Inflammatory macrophage treated with lipopolysaccharide for 1 hour (primary cell): ENCODE results near the gene DPY19L1.
"Not testable (repeated sequence)": the region's sequence is repeated elsewhere in the genome, so short reads cannot be mapped to it uniquely, and the experiment has no call there.

ENCODE experiments used
- DNase-seq, 2 donors: peaks; one replicate each; pipeline ENCODE4 v3.0.0-alpha.2; 2020 to 2022

The DPY19L1 gene

DNA sequence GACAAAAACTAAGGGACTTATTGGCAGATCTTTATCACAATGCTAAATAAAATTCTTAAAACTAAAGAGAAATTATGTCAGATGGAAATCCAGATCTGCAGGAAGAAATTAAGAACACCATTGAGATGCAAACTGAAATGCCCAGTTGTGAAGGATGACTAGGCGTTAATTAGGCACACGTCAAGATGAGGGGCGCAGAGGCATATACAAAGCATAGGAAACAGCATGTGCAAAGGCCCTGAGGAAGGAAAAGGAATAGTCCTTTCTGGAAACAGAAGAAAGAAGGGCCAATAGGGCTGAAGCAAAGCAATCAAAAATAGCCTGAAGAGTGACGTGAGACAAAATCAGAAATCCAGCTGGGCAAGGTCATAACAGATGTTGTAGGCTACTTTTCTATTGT lies 53.1 kb downstream of the DPY19L1 start:
- not testable (repeated sequence) for DNase-seq

DNA sequence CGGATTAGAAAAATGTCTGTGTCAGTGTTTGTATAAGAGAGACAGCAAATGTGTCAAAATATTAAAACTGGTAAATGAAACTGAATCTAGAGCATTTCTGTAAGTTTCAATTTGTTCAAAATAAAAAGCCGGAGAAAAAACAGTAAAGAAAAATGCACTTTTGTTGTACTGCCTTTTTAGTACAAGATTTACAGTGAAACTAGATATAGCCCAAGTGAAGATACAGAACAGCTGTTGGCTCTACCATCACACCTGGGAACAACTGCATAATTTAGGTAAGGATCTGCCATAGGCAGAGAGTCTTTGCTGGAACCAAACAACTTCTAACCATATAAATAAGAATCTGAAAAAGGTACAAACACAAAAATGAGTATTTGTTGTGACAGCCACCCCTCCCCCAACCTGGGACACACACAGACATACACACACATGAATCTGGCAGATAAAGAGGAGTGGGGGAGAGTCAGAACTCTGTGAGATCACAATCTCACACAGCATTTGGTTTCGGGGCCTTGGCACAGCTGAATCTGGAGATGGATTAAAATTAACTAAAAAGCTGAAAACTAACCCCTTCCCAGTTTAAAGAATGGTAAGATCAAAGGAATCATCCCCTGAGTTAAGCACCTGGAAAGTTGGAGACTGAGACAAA lies 54.8 kb downstream of the DPY19L1 start:
- DNase-seq, result no peak

DNA sequence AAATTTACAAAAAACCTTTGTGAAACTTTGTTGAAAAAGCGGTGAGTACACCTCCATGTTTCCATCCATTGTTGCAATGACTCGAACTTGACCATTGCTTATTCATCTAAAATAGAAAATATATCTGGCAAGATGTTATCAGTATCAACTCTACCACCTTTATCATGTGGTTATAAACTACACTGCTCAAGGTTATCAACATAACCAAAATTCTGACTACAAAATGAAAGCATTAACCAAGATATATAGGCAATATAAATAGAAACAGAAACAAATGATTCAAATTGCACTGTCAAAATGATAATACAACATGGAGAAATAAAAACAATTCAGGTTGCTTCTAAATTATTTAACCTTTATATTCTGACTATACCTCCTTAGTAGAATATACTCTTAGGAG lies 58.2 kb downstream of the DPY19L1 start:
- not testable (repeated sequence) for DNase-seq

DNA sequence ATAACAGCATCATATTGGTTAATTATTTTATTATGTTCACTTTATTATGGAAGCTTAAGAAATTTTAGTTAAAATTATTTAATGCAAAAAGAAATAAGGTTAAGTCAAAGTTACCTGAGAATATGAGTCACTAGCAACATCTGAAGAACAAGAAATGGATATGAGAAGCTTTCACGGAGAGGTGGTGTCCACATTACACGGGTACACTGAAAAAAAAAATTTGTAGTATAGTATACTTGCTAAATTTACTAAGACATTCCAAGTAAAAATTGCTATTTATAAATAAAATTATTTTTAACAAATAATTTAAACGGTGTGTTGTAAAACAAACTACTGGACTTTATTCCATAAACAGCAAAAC lies 63.9 kb downstream of the DPY19L1 start:
- no peak for DNase-seq

DNA sequence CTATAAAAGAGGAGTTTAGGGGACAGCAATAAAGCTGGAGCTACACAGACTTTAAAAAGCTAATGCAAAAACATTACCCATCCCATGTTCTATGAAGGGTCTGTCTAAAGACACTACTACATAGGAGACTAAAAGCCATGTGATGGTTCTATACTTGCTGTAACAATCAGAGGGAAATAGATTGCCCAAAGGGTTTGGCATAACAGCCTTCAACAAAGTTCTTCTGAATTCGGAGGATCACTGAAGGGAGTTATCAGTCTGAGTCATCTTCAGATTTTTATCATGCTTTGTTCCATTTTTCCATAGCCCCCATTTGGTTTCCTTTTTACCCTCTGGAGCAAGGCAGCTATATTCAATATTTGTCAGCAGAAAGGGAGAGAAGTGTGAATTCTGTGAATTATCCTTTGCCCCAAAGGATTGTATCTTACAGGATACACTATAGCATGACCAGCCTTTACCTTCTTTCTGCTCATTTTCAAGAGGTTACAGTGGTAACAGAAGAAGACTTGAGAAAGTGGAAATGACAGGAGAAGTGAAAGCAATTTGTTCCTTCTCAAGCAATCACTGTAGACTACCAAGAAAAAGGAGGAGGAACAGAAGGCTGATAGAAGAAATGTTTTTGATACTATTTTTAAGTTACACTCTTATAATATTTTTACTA lies 64.4 kb downstream of the DPY19L1 start:
- DNase-seq, result not testable (repeated sequence)

DNA sequence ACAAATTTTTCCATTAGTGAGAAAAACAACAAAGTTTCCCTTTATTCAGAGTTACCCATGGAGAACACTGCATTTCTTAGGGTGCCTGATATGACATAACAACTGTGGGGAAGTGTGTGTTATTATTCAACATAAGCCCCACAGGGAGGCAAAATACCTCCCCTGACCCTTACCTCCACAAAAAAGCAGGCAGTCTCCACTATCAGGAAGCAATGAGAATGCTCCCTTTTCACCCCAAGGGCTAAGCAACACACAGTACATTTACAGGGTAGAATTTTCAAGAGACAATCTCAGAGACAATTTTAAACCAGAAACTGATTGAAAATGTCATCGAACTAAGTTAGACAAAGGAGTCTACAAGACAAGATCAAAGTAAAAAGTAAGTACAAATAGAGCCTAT lies 69.5 kb downstream of the DPY19L1 start:
- DNase-seq, result not testable (repeated sequence)

DNA sequence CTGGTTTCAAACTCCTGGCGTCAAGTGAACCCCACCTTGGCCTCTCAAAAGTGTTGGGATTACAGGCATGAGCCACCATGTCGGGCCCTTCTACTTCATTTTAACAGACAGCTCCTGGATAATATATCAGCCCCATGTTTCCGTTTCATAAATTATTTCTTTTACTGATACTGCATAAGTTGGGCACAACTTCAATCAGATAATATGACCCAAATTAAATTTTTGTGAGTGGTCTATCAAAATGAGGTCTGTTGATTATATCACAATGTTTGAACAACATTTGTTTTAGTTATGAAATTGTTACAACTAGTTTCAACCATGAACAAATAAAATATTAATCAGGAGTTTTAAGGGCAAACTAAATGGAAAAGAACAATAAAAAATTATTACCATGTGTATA lies 70.8 kb downstream of the DPY19L1 start:
- DNase-seq, result not testable (repeated sequence)

DNA sequence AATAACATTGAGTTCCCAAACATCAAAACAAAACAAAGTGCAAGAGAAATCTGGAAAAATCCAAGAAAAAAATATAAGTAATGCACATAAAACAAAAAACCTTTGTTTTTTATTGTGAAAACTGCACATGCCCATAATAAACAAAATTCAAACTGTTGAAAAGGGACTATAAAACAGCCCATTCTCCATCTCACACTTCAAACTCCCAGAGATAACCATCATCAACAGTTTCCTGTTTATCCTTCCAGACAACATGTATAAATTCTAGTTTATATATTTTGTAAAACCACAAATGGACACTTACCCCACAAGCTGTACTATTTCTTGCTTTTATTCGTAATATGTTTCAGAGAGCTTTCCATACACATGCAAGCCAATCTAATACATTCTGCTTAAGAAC lies 79.3 kb downstream of the DPY19L1 start:
- no peak for DNase-seq

DNA sequence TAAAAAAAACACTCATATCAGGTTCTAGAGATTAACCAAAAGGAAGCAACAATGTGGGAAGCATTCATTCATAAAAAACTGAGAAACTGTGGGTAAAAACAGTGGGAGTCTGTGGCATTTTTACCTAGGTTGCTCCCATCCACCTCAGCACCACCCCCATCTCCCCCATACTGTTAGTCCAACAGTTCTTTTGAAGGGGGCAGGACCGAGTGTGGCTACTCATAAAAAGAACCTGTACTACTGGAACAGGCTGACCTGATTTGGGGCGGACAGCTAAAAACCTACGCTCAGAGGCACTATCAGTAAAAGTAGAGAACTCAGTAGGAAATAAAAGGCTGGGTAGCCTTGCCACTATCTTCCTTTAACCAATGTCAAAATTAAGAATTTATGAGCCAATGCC lies 84.5 kb downstream of the DPY19L1 start:
- DNase-seq, result no peak

DNA sequence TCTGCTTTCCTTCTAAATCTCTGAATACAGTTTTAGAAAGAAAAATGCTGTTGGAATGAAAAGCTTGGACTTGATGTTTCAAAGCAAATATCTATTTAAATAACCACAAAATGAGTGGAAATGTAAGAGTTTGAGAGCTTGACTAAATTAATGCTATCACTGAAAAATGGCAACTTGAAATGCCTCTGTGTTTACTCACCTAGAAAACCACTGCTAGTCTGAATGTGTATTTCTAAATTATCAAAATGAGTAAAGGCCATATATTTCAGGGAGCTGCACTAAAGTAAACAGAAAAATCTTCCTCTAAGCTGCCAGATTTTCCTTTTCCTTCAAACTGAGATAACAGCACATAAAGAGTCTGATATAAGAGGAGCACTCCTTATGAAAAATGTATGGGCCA lies 87.9 kb downstream of the DPY19L1 start:
- no peak for DNase-seq

DNA sequence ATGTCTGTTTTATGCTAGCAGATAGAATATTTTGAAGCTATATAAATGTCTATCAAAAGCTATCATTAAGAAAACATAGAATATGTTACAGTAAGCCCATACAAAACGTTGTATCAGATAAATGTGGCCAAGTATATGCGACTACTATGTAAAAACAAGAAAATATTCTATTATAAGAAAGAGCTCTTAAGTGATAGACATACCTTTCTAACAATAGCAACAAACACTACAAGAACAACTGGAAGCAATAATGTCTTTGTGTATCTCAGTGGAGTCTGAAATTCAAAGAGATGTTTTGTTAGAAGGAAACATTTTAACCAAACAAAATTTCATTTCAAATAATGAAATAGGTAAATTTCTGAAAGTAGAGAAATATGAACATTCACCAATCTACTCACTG lies 89.9 kb downstream of the DPY19L1 start:
- DNase-seq, result not testable (repeated sequence)

DNA sequence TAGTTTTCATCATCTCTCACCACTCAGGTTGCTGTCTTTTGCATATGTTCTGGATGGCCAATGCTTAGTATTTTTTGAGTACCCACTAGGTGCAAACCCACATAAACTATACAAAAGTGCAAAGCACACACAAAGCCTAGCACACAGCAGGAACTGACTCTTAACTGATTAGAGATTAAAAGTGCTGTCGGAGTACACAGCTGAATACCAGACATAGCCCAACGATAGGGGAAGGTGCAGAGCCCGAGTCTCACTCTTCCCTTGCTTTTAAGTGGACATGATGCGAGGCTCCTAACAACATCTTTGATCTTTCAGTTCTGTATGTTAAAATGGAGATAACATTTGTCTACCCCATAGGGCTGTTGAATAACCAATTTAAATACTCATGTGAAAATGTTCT lies 90.8 kb downstream of the DPY19L1 start:
- DNase-seq, result no peak

DNA sequence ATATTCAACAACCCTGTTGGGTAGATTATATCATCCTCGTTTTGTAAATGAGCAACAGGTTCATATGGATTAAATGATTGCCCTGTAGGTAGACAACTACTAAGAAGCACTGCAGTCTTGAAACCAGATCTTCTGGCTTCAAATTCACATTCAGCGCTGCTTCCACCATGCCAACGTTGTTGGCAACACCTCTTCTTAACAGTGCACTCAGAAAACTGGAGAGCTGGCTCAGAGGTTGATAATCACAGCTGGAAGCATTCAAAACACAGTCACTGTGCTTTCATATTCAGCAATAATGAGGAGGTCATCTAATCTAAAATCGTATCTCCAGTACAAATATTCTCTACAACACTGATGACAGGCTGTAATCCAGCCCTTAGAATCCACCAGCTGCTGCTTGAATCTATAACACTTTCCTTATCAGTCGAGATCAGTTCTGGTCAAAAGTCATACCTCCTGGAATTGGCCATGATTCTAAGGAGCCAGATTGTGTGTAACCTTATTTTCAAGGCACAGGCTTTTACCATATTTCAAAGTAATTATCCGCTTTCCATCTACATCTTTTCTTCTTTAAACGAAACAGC lies 91.3 kb downstream of the DPY19L1 start:
- not testable (repeated sequence) for DNase-seq

DNA sequence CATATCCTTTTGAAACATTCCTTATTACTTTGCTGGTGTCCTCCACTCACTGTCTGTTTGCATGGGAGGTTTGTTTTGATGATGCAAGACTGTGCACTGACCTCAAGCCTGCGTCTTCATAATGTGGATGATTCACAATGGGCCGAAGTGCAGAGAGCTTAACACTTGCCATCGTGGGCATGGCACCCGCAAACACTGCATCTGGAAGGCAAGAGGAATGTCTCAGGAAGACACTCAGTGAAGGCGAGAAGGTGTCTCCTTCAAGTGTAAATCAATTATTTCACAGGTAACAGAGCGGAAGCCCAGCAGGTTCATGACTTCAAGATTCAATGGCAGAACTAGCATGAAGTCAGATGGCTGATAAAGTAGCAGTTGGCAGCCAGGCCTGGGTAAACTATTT lies 98.1 kb downstream of the DPY19L1 start:
- DNase-seq, result no peak

DNA sequence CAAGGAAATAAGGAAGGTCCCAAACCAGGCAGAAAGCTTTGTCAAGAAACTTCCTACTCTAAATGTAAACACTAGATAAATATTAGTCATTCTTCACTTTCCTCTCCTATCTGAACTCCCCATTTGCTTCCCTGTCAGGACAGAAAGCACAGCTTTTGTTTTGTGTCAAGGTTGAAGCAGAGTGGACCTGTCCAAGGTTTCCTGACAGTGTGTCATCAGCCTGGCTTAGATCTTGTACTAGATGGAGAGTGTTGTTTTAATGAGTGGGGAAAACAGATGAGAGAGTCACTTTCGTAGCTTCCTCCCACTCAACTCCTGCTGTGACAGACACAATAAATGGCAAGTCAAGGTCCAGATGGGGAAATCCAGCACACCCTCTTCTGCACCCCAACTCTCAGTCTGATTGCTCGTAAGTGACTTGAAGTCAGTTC lies 101.5 kb downstream of the DPY19L1 start:
- peak in 1 of 2 donors; percentile 3 for DNase-seq

DNA sequence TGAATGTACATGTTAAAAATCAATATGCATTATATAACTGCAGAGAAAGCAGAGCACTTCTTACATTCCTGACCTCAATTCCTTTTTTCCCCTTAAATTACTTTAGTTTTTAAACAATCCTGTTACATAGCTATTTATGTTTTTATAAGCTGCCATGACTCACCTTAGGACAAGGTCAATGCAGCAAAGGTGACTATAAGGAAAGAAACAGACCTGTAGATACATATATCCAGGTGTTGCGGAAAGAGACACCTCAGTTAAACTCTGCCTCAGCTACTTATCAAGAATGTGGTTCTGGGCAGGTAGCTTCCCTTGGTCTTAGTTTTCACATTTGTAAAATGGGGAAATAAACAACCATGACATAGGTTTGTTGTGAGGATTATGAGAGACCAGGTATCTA lies 105.5 kb downstream of the DPY19L1 start:
- no peak for DNase-seq

DNA sequence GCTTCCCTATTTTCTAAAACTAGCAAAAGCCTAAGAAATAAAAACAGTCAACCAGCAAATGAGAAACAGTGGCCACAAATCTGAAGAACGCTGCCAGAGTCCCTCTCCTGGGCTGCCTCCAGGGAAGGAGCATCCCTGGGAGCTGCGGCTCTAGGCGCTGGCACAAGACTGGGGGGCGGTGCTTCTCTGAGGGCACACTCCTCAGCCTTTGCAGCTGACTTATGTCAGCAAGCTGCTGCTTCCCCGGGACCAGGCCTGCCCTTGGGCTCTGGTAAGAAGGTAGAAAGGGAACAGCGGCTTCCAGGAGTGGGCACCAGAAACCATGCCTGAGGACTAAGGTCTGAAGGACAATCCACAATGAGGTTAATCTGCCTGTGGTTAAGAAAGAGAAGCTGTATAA lies 107.5 kb downstream of the DPY19L1 start:
- DNase-seq, result not testable (repeated sequence)

DNA sequence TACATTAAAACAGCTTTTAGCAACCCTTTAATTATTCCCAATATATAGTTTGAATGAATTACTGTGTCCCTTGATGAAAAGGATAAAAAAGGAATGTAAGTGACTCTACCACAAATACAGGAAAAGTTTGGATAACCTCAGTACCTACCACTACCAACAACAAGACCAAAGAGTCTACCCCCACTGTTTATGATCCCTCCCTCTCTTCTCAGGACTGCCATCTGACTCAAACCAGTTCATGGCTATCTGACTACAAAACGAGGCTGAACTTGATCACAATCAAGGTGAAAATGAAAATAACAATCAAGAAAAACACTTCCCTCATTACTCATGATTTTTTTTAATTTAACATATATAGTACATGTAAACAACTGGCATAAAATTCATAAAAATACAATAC lies 108.7 kb downstream of the DPY19L1 start:
- no peak for DNase-seq

DNA sequence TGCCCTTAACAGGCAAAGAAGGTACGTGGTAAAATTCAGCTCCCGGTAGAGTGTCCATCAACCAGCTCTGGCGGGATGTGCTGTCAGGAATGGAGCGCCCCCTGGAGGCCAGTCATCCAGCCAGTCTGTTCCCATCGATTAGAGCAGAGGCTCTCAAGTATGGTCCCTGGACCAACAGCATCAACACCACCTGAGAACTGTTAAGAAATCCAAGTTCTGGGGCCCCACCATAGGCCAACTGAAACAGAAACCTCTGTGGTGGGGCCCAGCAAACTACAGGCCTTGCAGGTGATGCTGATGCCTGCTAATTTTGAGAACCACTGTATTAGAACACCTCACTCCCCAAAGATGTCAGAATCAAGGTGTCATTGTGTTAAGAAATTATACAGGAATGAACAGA lies 109.2 kb downstream of the DPY19L1 start:
- DNase-seq, result no peak

DNA sequence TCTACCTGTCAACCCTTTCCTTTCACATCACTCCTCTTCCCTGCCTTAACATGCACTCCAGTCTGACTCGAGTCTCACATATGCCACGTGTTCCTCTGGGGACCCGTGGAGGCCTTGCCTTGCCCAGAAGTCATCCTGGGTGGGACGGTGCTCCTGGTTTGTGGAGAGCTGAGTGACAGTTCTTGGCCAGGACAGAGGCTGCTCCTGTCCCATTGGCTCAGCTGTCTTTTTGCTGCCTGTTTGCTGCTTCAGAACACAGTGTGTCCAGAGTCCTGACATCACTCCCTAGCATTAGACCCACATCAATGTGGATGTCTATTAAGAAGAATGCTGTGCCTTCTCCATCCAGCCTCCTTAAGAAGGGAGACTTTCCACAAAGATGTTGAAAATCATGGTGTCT lies 116.8 kb downstream of the DPY19L1 start:
- DNase-seq, result not testable (repeated sequence)

DNA sequence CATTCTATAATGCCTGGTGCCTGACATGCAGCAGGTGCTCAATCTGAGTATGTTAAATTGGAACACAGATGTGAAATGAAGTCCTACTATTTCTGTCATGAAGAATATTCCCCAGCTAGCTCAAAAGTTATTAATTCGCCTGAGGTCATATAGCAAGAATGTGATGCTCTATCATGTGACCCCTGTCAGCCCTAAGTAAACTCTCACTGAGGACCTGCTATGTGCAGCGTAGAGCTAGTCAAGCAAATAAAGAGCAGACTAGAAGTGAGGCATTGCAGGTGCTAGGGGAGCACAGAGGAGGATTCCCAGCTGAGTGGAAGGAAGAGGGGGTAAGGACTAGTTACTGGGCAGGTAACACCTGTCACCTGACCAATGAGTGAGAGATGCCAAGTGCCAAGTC lies 118.2 kb downstream of the DPY19L1 start:
- DNase-seq, result not testable (repeated sequence)

DNA sequence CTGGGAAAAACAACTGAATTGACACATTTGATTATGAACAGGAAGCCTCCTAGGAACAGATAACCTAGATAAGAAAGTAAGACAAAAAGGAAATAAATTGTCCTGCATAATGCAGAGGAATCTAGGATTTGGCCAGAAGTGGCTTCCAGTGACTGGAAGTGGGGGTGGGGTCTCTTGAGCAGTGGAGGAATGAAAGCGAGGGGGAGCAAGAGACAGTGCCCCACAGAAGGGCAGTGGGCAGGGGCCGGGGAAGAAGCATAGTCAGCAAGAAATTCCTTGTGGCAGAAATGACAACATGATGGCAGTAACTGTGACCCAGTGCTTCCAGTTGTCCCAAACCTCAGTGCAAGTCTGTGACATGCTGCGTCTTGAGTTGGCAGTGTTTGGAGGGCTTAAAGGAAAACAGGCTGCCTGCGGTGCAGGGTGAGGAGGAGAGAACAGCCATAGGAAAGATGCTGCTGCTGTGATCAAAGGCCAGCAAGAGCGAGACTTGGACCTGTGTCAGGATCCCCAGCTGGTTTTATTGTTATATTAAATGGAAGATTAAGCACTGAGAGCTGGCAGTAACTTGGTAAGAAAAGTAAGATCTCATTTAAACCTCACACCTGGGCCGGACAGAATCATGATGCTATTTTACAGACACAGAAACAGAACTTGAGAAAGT lies 119.0 kb downstream of the DPY19L1 start:
- DNase-seq, result not testable (repeated sequence)

DNA sequence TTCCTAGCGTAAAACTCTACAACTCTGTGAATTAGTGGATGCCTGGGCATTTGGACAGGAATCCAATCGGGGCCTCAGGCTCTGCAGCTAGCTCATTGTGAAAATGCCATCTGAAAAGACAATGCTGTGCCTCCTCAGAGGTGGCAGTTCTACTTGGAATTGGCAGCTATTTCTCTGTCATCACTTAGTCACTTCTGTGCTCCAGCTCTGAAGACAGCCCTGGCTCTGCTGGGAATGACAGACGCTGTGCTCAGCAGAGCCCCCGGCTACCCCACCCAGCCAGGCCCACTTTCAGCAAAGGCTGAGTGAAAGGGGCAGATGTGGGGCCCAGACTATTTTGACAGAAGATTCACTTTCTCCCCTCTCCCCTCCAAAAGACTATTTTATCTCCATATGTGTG lies 119.8 kb downstream of the DPY19L1 start:
- not testable (repeated sequence) for DNase-seq

DNA sequence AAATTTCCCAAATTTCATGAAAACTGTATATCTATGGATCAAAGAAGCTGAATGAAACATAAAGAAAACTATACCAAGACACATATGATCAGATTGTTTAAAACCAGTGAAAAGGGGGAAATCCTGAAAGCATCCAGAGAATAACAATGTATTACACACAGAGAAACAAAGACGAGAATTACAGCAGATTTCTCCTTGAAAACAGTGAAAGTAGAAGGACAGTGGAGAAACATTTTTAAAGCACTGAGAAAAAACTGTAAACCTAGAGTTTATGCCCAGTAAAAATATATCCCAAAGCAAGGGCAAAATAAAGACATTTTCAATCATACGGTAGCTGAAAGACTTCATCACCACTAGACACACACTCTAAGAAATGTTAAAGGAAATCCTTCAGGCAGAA lies 121.0 kb downstream of the DPY19L1 start:
- no peak for DNase-seq
